HG02840 (cell line): ENCODE results near the gene NBDY.
"Not testable (repeated sequence)": the region's sequence is repeated elsewhere in the genome, so short reads cannot be mapped to it uniquely, and the experiment has no call there.

ENCODE experiments used
- ATAC-seq: cut with Tn5 transposase; IDR thresholded peaks from one replicate; pipeline ENCODE4 v1.9.1; 2021; ENCODE audit warnings: mild to moderate bottlenecking, moderate library complexity, moderate number of reproducible peaks; ENCODE audit not compliant: unreplicated experiment, low FRiP score

The NBDY gene

GRCh38 chrX:56798866-56799758 is 70.1 kb downstream of the NBDY start:
- no peak for ATAC-seq

GRCh38 chrX:56800307-56800706 is 71.3 kb downstream of the NBDY start:
- no peak for ATAC-seq

GRCh38 chrX:56800801-56801200 is 71.8 kb downstream of the NBDY start:
- peak; percentile 78 for ATAC-seq

- ATAC-seq: no peak
Measured at GRCh38 chrX:56802428-56802827, 73.4 kb downstream of the NBDY start.

GRCh38 chrX:56802921-56803849 is 74.1 kb downstream of the NBDY start:
- no peak for ATAC-seq

- ATAC-seq: no peak
Measured at GRCh38 chrX:56803850-56804681, 75.0 kb downstream of the NBDY start.

- no peak for ATAC-seq
Measured at GRCh38 chrX:56804867-56805266, 75.8 kb downstream of the NBDY start.

GRCh38 chrX:56805399-56805798 is 76.4 kb downstream of the NBDY start:
- no peak for ATAC-seq

- not testable (repeated sequence) for ATAC-seq
Measured at GRCh38 chrX:56806176-56806575, 77.1 kb downstream of the NBDY start.

- ATAC-seq: no peak
Measured at GRCh38 chrX:56811599-56811998, 82.6 kb downstream of the NBDY start.

- ATAC-seq: peak; percentile 93
Measured at GRCh38 chrX:56812515-56813105, 83.6 kb downstream of the NBDY start.

GRCh38 chrX:56813318-56813837 is 84.3 kb downstream of the NBDY start:
- peak; percentile 43 for ATAC-seq

GRCh38 chrX:56817179-56817578 is 88.1 kb downstream of the NBDY start:
- no peak for ATAC-seq

- ATAC-seq: no peak
Measured at GRCh38 chrX:56826020-56826419, 97.0 kb downstream of the NBDY start.

GRCh38 chrX:56833626-56834025 is 104.6 kb downstream of the NBDY start:
- no peak for ATAC-seq

- ATAC-seq: no peak
Measured at GRCh38 chrX:56853436-56853835, 124.4 kb downstream of the NBDY start.

- ATAC-seq: no peak
Measured at GRCh38 chrX:56857042-56857441, 128.0 kb downstream of the NBDY start.

- ATAC-seq: no peak
Measured at GRCh38 chrX:56860888-56861287, 131.8 kb downstream of the NBDY start.
